CD1c-positive myeloid dendritic cell (primary cell): Measurements from ENCODE around the gene PLXDC2.

Source experiments
- DNase-seq: peaks from one replicate; pipeline ENCODE4 v3.0.0-alpha.2; 2016; ENCODE audit errors: extremely low spot score

PLXDC2 gene

DNA sequence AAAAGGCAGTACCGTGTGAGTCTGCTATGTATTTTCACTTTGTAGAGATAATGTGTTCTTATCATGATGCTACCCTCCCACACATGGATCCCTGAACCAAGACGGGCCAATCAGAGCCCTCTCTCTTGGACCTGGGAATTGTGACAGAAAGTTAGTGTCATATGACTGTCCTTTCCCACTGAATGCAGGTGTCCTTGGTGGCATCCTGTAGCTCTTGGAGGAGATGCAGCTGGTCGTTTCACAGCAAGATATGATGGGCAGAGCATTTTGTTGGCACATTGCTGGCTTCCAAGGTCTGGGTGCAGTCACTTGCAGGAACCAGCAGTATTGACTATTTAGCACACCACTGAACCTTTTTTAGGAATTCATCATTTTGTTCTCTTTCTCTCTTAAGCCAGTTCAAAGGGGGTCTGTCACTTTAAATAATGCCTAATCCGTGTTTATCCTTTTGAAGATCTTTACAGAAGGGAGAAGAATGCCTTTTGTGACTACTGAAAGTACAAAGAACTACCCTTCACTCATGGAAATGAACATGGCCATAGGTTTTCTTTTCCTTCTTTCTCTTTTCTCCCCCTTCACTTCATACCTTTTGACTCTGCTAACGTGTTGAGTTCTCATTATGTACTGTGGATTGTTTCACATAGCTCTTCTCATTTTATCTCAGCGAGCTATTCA, 125.1 kb downstream of the PLXDC2 start:
- DNase-seq = no peak

DNA sequence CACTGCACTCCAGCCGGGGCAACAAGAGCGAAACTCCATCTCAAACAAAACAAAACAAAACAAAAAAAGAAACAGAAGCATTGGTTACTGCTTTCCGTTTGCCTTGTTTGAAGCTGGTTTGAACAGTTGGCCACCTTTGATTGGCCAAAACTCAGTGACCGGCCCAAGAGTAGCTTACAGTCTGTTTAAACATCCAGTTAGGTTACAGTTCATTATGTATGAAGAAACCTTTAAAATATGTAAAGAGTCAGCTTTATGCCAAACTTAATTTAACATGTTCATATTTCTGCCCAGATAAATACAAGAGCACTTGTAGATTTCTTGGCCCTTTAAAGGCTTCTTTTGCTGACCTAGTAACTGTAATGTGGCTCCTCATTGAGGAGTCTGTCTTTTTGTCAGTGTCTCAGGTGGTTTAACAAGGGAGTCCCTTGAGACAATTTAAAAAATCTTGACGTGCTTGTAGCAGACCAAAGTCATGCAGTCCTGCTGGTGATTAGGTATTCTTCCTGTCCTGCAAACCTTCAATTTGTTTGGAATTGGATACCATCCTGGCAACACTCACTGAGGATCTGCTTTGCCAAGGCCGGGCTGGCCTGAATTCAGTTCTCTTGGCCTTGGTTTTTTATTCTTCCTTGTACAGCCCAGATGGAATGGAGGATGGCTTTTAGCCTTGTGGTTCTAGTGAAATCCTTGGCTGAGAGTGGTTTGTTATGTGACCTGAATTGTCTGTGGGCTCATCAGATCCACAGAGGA, 128.9 kb downstream of the PLXDC2 start:
- DNase-seq = no peak

DNA sequence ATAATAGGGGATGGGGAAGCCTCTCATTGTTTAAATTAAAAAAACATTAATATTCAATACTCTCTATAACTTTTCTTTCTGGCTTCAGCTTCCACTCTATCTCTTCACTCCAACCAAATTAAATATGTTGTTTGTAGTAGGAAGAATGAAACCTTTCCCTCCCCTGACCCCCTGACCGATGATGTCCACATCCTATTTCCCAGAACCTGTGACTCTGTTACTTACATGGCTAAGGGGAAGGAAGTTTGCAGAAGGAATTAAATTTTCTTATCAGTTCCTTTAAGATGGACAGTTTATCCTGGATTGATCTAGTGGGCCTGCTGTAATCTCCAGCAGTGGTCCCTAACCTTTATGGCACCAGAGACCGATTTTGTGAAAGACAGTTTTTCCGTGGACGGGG, 130.0 kb downstream of the PLXDC2 start:
- DNase-seq = no peak

DNA sequence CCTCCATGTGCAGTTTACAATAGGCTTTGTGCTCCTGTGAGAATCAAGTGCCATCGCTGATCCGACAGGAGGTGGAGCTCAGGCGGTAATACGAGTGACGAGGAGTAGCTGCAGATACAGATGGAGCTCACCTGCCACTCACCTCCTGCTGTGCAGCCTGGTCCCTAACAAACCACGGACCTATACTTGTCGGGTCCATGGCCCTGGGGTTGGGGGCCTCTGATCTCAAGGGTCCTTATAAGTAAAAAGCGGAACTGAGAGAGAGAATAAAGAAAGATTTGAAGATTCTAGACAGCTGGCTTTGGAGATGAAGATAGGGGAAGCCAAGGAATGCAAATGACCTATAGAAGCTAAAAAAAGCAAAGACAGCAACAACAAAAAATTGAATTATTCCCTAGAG, 130.6 kb downstream of the PLXDC2 start:
- DNase-seq = no peak

DNA sequence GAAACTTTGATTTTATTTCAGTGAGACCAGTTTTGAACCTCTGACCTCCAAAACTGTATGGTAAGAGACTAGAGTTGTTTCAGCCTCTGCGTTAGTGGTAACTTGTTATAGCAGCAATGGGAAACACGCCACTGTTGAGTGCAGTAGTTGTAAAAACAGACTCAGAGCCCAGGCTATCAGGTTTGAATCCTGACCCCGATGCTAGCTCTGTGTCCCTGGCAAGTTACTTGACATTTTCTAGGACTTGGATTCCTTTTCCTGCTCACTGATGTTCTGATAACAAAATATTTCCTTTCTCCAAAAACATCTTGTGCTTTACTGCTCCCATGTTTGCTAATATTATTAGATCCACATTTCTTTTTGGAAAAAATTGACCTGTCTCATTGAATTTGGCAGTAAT, 131.0 kb downstream of the PLXDC2 start:
- DNase-seq = no peak

DNA sequence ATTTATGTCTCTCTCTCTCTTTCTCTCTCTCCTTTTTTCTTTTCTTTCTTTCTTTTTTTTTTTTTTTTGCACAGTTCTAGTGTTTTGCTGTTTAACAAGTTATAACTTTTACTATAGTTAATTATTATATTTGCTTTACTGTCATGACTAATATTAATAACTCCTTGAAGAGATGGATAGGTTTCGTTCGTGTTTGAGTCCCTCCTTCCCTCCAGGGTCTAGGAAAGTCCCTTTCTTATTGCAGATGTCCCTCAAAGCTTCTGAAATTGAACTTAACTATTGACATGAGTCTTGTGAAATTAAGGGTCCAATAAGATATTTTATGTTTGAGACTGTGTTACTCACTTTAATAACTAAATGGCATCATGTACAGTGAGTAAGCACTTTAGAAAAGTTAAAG, 131.4 kb downstream of the PLXDC2 start:
- no peak for DNase-seq

DNA sequence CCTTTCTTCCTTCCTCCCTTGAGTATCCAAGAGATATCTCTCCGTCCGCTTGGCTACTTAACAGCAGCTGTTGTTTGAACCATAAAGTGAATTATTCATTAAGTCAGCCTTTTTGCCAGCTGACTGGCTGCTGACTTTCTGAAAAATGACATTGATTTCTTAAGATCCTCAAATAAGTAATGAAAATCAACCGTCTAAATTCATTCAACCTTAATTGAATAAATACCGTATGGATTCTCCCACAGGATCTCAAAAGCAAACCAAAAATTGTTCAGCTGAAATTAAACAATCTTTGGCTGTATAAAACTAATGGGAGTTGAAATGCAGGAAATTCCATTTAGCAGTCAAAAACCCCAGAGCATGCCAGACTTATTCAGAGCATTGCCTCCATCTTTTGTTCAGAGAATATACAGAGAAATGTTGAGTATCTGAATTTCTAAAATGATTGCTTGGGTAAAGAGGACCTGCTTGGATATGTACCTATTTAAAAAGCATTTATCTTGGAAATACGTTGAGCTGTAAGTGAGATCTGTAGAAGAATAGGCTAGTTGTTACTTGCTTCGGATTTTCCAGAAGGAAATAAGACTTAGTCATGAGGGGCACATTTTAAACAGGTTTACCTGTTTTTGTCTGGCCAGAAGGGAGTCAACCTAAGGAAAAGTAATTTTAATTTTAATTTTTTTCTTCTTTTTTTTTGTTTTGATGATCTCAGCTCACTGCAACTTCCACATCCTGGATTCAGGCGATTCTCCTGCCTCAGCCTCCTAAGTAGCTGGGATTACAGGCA, 136.2 kb downstream of the PLXDC2 start:
- no peak for DNase-seq

DNA sequence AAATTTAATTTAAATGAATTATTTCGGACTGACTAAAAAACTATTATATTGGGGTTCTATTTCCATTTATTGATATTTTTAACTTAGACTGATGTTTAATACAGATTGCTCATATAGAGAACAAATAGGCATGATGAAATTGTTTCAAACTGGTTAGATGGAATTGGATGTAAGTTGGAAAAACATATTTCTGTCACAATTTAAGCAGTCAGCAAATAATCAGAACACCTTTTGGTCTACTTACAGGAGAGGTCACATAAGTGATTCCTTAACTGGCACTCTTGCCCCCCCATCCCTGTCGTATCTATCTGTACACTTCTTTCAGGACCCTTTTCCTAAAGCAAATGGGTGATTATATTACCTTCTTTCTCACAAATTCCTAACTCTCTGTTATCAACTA, 138.4 kb downstream of the PLXDC2 start:
- no peak for DNase-seq

DNA sequence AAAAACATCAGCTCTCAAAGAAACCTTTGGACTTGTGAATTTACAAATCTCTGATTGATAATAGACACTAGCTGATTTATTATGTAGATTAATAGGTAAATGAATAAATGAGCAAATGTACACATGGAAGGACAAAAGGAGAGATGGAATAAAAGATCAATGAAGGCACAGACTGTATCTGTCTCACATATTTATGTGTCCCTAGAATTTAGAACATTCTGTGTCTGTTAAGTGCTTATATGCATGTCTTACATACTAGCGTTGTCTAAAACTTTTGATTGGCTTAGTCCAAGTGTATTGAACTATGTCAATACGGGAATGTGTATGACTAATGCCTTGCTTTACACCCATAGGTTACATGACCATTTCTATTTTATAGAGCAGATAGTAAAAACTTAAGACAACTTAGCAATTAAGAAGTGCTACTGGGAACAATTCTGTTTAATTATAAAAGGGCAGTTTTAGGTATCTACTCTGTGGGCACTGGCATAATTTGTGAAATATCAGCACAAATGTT, 140.3 kb downstream of the PLXDC2 start:
- DNase-seq = no peak

DNA sequence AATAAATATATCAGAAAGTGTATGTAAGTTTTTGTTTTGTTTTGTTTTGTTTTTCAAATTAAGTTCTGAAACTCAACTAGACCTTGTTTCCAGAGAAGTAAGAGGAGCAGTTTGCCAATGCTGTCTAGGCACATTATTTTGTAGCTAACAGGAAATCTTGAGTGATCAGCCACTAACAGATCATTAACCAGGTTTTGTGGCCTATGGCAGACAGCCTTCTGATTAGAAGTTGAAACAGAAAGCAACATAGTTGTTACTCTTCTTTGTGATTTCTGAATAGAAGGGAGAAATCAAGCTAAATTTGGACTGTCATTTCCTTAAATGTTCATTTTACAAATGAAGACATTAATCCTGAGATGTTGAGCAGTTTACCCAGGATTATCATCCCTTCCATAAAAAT, 142.6 kb downstream of the PLXDC2 start:
- no peak for DNase-seq

DNA sequence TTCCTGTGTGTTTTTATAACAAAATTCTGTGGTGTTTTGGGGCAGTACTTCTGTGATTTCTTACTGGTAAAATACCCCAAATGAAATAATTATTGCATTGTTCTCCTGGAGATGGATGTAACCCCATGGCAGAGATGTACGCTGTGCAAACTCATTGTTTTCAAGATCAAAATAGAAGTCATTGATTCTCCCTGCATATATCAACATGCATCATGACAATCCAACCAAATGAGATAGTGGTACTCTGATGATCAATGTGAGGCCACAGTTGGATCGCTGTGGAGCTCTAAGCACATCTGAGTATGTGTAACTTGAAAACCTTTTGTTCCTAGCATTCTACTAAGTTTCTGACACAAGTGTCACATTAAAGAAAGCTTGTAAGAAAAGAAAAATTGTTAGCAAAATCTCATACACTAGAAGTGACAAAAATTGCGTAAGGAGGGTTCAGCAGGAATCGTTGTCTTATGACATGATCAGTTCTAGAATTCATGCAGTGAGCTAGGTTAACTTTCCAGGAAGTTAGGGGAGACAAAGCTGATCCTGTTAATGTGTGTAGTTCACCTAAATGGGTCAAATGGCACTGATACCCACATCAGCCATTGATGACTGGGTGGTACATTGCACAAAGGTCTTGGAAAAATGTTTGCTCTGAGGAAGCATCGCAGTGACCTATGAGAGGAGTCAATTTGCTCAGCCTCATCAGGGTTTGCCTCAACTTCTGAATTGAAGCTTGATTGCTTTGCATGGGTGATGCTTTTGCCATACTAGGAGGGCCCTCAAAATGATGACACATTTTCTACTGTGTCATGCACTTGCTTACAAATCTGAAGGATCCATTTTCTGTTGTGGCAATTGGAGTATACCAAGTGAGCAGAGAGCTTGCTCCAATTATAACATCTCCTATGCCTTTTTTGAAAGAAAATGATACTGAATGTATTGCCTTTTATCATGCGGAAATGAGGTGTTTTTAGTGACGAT, 145.1 kb downstream of the PLXDC2 start:
- DNase-seq = peak; percentile 17

DNA sequence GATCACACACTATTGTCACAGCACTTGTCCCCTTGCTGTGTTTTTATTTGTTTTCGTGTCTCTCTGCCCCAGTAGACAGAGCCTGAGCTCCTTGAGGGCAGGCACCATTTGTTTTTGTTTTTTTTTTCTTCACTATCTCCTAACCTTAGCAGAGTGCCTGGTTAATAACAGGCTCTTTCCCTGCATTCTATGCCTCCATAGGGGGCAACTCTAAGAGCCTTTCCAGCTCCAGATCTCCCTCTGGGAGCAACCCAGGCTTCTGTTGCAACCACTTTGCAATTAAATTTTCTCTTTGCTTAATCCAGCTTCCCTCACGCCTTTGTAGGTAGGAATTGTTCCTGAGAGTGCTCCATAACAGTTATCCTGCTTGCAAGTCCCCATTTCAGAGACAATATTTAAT, 148.4 kb downstream of the PLXDC2 start:
- DNase-seq = no peak

DNA sequence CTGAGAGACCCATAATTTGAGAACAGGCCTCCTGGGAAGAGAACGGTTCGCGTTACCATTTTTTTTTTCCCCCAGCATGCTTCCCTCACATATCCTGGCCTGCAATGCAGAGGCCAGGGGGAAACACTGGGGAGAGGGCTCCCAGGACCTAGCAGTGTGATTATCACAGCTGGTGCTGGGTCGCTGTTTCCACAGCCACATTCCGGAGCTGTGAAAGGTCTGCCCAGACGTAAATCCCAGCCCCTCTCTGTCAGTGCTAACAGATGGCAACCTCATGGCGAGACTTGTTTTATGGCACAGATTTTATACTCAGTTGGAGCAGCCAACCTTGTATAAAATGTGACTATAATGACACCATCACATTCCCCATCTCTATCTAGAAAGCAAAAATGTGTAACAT, 150.5 kb downstream of the PLXDC2 start:
- no peak for DNase-seq

DNA sequence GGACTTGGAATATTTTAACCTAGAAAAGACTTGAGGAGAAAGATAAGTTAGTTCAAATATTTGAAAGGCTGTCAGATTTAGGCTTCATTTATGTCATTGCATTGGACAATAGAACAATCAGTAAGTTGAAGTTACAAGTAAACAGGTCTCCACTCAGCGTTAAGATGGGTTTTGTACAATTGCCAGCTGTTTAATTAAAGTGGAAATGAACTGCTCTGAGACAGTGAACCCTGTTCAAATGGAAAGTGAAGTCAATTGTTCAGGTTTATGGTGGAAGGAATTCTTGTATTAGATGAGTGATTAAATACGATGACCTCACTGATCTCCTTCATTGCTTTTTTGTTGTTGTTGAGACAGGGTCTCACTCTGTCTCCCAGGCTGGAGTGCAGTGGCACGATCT, 151.7 kb downstream of the PLXDC2 start:
- DNase-seq = no peak

DNA sequence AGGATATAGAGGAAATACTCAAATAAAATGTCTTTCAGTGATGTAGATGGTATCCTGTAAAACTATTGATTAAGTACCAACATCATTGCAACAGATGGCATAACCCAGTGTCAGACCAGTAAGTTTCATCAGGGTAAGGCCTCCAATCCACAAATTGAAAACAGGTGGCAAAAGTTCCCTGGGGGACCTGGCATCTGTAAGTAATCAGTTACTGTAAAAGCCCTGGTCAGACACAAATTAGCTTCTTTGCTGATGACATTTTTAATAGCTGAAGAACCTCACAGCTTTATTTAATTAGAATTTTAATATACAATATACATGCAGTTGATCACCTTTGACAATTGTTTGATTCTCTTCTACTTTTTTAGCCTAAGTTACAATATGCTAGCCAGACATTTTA, 152.5 kb downstream of the PLXDC2 start:
- DNase-seq = no peak

DNA sequence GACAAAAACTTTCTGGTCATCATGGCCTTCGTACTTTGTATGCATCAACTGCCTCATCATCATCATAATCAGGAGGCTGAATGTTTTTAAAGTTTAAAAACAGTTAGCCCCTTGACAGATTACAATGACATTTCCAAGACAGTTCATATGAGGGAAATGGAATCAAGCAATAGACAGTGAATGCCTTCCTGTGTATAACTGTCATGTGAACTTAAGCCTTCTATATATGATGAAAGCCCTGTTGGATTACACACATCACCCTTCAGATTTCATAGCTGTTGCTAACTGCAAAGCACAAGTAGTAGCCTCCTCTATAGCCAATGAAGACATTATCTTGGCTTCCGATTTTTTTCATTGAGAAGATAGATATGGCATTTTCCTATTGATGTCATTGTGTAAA, 154.0 kb downstream of the PLXDC2 start:
- DNase-seq = no peak

DNA sequence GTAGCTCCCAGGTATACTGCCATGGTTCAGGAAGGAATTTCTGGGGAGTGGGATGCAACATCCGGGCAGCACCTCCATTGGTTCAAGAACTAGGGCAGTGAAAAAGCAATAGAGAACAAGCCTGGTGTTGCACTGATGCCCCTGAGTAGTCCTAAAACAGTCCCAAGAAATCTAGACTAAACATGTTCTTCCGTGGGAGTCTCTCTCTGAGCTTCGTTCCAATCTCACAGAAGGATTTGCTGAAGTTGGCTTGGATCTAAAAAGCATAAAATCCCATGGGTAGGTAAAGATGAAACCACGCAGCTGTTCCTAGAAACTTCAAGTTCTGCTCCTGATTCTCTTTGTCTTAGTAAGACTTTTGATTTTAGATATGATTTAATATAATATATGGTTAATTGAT, 154.5 kb downstream of the PLXDC2 start:
- DNase-seq = no peak

DNA sequence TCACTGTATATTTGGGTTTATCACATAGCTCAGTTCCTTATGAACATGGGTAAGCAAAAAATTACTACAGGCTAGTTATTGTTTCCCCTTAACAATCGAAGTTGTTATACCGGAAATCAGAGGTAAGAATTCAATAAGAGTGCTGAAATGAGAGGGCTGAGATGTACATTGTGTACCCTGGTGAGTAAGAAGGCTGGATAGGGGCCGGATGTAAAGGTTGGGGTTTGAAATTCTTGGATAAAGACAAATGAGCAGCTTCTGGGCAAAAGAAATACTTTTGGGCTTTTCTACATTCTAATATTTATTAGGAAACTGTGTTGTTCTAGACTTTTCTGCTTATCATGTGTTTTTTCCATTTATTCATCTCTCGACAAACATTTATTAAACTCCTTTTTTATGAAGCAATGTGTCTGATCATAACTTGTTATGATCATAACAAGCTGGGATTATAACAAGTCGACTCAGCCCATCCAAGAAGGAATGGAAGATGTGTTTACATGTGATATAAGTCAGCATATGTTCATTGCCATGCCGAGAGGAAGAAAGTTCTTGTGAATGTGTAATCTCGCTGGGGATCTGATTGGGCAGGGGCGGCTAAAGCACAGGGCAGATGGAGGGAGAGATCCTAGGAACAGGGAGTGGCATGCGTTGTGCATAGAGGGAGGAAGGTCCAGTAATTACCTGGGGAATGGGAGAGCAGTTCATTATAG, 155.3 kb downstream of the PLXDC2 start:
- no peak for DNase-seq

DNA sequence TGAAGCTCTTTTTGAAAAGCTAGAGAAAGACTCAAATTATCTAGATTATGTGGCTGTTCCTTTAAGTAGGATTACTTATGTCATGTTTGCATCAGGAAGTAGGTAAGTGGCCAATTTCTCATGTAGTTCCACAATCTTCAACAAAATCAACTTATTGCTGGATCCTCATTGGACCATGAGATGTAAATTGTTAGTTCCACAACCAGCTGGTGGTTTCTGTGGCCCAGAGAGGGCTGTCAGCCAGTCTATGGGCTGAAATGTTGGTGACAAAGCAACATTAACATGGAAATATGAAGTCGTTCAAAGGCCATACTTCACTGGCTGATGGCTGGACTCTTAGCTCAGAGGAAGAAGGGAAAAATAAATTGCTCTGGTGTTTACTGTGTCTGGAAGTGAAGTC, 157.9 kb downstream of the PLXDC2 start:
- peak; percentile 53 for DNase-seq

DNA sequence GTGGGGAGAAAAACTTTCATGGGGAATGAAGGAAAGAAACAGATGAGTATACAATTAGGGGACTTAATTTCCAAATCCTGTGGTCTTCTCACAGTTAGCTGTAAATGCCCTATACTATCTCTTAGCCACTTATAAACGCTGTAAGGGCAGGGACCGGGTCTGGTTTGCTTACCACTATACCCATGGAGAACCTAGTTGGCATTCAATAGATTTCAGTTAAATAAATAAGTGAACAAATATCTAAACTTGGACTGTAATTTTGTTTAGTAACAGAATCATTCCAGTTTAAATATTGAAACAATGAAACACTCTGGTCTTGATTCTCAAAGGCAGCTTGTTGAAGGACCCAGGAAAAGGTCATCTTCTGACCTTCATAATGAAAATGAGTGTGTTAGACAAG, 158.3 kb downstream of the PLXDC2 start:
- no peak for DNase-seq

DNA sequence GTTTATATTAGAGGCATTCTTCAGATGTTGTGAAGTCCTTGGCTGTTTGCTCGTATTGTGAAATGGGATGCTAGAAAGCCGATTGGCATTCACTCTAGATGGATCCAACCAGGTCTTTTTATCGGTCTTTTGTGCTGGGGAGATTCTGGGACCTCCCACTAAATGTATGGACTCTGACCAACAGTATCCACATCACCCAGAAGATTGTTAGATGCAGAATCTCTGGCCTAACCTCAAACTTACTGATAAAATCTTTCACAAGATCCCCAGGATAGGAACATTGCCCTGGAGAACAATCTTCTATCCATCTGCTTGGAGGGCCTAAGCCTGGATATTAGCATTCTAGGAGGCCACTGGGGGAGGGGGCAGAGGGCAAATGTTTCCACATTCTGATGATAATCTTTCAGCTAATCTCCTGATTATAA, 160.9 kb downstream of the PLXDC2 start:
- DNase-seq = no peak
